Keratinocyte (primary cell): ENCODE data around the gene SCT. TPM values are rescaled to one million over a fixed set of nuclear protein-coding genes. Genes with fewer than 3 reads are reported as not detected.

Source experiments
- DNase-seq: peaks from one replicate; pipeline ENCODE4 v3.0.0-alpha.2; 2011; ENCODE audit warnings: low read depth, missing footprints, low spot score
- FAIRE-seq: peaks from 2 replicates; lab custom pipeline; 2011; peaks lifted over from hg19 to GRCh38; lab: Jason Lieb, UNC
- H2AFZ ChIP-seq: 2 replicates; pipeline ENCODE4 v1.6.0; 2012; ENCODE audit warnings: low read length, control low read depth, inconsistent platforms; ENCODE audit not compliant: control insufficient read depth
- H3K27ac ChIP-seq: 2 replicates; pipeline ENCODE4 v1.5.1; 2011; ENCODE audit warnings: low read length; ENCODE audit not compliant: control insufficient read depth, insufficient read depth
- H3K27me3 ChIP-seq: 3 replicates; pipeline ENCODE4 v1.6.0; 2011; ENCODE audit warnings: low read length; ENCODE audit not compliant: control insufficient read depth, insufficient read depth; ENCODE audit errors: extremely low read depth
- H3K36me3 ChIP-seq, 2 experiments: 2 replicates in 1 of 2; 3 replicates in 1 of 2; pipeline ENCODE4 v1.5.1; 2011; ENCODE audit warnings: low read length in 2 of 2, mild to moderate bottlenecking in 1 of 2; ENCODE audit not compliant: control insufficient read depth in 2 of 2, insufficient read depth in 2 of 2; ENCODE audit errors: extremely low read depth in 1 of 2
- H3K4me1 ChIP-seq: 3 replicates; pipeline ENCODE4 v1.5.1; 2011; ENCODE audit warnings: low read length; ENCODE audit not compliant: control insufficient read depth, insufficient read depth; ENCODE audit errors: extremely low read depth
- H3K4me2 ChIP-seq: 3 replicates; pipeline ENCODE4 v1.6.0; 2011; ENCODE audit warnings: low read depth, low read length; ENCODE audit not compliant: control insufficient read depth, insufficient read depth; ENCODE audit errors: extremely low read depth
- H3K4me3 ChIP-seq, 3 experiments: fragments of 200-600 bp in 1 of 3; sonication (generic) in 1 of 3; 2 replicates in 2 of 3; 3 replicates in 1 of 3; pipeline ENCODE4 v1.5.1; 2011 to 2016; ENCODE audit warnings: low read length in 3 of 3, mild to moderate bottlenecking in 3 of 3, control low read depth in 2 of 3, inconsistent platforms in 1 of 3, low read depth in 1 of 3, mixed read lengths in 1 of 3, mixed run types in 1 of 3, moderate library complexity in 1 of 3; ENCODE audit not compliant: control insufficient read depth in 2 of 3, insufficient read depth in 2 of 3; ENCODE audit errors: extremely low read depth in 1 of 3
- H3K79me2 ChIP-seq: 2 replicates; pipeline ENCODE4 v1.6.0; 2012; ENCODE audit warnings: low read length; ENCODE audit not compliant: control insufficient read depth, insufficient read depth
- H3K9ac ChIP-seq: 3 replicates; pipeline ENCODE4 v1.6.0; 2011; ENCODE audit warnings: low read length; ENCODE audit not compliant: control insufficient read depth, insufficient read depth; ENCODE audit errors: extremely low read depth
- H3K9me1 ChIP-seq: 3 replicates; pipeline ENCODE4 v1.6.0; 2011; ENCODE audit warnings: low read length; ENCODE audit not compliant: control insufficient read depth, insufficient read depth; ENCODE audit errors: extremely low read depth
- H3K9me3 ChIP-seq: 2 replicates; pipeline ENCODE4 v1.5.1; 2012; ENCODE audit warnings: low read depth, low read length; ENCODE audit not compliant: control insufficient read depth
- H4K20me1 ChIP-seq: 3 replicates; pipeline ENCODE4 v1.6.0; 2011; ENCODE audit warnings: low read length; ENCODE audit not compliant: control insufficient read depth, insufficient read depth; ENCODE audit errors: extremely low read depth
- CTCF ChIP-seq, 3 experiments: IDR thresholded peaks in 1 of 3; conservative IDR thresholded peaks in 1 of 3; optimal IDR thresholded peaks in 1 of 3; 2 replicates in 2 of 3; 3 replicates in 1 of 3; pipeline versions ENCODE3 to v1.5.1; 2011; ENCODE audit warnings: low read length in 3 of 3, mild to moderate bottlenecking in 3 of 3, moderate library complexity in 2 of 3, control low read depth in 1 of 3, inconsistent platforms in 1 of 3; ENCODE audit not compliant: insufficient read depth in 2 of 3; ENCODE audit errors: extremely low read depth in 1 of 3
- EZH2 ChIP-seq: IDR thresholded peaks from one replicate; pipeline ENCODE4 v1.6.1; 2012; ENCODE audit warnings: inconsistent platforms, mild to moderate bottlenecking, low read length, moderate library complexity
- dilution Hi-C: fragments of 300-500 bp; cut with MboI; formaldehyde crosslinking; loops from one replicate; pipeline ENCODE4 v1.7.0; 2020; ENCODE audit warnings: low sequenced_read_pairs; ENCODE audit not compliant: extremely low pct_ligation_motif_present
- polyA plus RNA-seq, 5 experiments: library from polyadenylated mRNA; depleted of rRNA in 3 of 5; stranded (reverse) in 3 of 5; stranded (forward) in 1 of 5; unstranded in 1 of 5; fragments of >200 nt; gene quantifications; 1 replicate in 1 of 5; 2 replicates in 3 of 5; 3 replicates in 1 of 5; pipeline versions ENCODE4 v1.2.1 to v1.2.3, GENCODE V29; 2011 to 2012; ENCODE audit warnings: missing spikeins in 2 of 5, low read depth in 1 of 5, low replicate concordance in 1 of 5

Gene SCT
- polyA plus RNA-seq, 1 donor (not counting 4 experiments of a cell fraction or from before 2014, with no cell fraction given) = not detected

- no peak for FAIRE-seq
- H4K20me1 ChIP-seq = peaks cover 15% of the 10 kb centered on the region
- TF ChIP-seq CTCF (optimal IDR thresholded peaks at IDR 0.05 in 1 of 3, IDR thresholded peaks at IDR 0.05 in 1 of 3, conservative IDR thresholded peaks at IDR 0.05 in 1 of 3; ENCODE audit: extremely low read depth in 1 of 3, insufficient read depth in 2 of 3, low read length in 3 of 3) (no peak), EZH2 (no peak)
- dilution Hi-C loops = no loop called here
- H3K4me2 ChIP-seq = no peak overlapping the region
- peaks cover 59 to 74% of the 10 kb centered on the region in 2 experiments for H3K36me3 ChIP-seq
- no peaks in the 10 kb centered on the region for H3K9me1 ChIP-seq
- peaks cover 26% of the 10 kb centered on the region for H3K4me1 ChIP-seq
- H2AFZ ChIP-seq = no peak overlapping the region
- no peak overlapping the region for H3K4me3 ChIP-seq
- DNase-seq = no peak
- no peaks in the 10 kb centered on the region for H3K79me2 ChIP-seq
- no peak overlapping the region for H3K9ac ChIP-seq
- H3K27ac ChIP-seq = no peak overlapping the region
- no peaks in the 10 kb centered on the region for H3K27me3 ChIP-seq
- no peaks in the 10 kb centered on the region for H3K9me3 ChIP-seq
Measured at GRCh38 chr11:608791-609251, 18.2 kb downstream of the SCT start.

- Histone ChIP-seq H3K4me2 (no peak overlapping the region), H4K20me1 (peaks cover 13% of the 10 kb centered on the region), H3K4me3 (no peak overlapping the region), H3K9me3 (no peaks in the 10 kb centered on the region), H3K36me3 (peaks cover 59 to 73% of the 10 kb centered on the region in 2 experiments), H3K9me1 (no peaks in the 10 kb centered on the region), H3K4me1 (peaks cover 21% of the 10 kb centered on the region), H3K27me3 (no peaks in the 10 kb centered on the region), H2AFZ (no peak overlapping the region), H3K9ac (no peak overlapping the region), H3K79me2 (no peaks in the 10 kb centered on the region), H3K27ac (no peak overlapping the region)
- FAIRE-seq (no peak), DNase-seq (no peak)
- dilution Hi-C loops = no loop called here
- TF ChIP-seq CTCF (optimal IDR thresholded peaks at IDR 0.05 in 1 of 3, IDR thresholded peaks at IDR 0.05 in 1 of 3, conservative IDR thresholded peaks at IDR 0.05 in 1 of 3; ENCODE audit: extremely low read depth in 1 of 3, insufficient read depth in 2 of 3, low read length in 3 of 3) (no peak), EZH2 (no peak)
Measured at GRCh38 chr11:607971-608659, 18.9 kb downstream of the SCT start.
